MM.1S (cell line): ENCODE measurements around the gene APPL2.

Experiments
- EZH2 ChIP-seq: fragments of 300-600 bp; sonication (generic); optimal IDR thresholded peaks from 2 replicates; pipeline ENCODE3; 2017; ENCODE audit warnings: low read depth, mild to moderate bottlenecking, antibody characterized with exemption, low read length, mixed read lengths
- TF ChIP-seq, protein P1 (sequence below): fragments of 300-600 bp; sonication (generic); IDR thresholded peaks from 2 replicates; pipeline ENCODE4 v1.5.1; 2016; ENCODE audit warnings: antibody characterized with exemption, low read length, mixed read lengths

DNA sequence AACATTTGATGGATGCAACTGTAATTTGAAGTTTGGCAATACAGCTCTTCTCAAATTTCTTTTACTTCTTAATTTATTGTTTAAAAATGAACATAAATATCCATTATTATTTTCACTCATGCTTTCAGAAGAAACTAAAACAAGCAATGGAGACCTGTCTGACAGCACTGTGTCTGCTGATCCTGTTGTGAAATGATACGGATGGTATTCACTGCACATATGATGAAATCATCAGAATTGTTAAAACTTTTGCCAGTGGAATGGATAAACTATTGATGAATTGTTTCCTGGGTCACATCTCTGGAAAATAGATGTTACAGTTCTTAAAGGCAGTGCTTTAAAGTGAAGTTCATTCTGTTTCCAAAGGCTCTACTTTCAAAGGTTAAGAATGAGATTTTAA, 69.2 kb downstream of the APPL2 start:
- TF ChIP-seq, protein P1, sequence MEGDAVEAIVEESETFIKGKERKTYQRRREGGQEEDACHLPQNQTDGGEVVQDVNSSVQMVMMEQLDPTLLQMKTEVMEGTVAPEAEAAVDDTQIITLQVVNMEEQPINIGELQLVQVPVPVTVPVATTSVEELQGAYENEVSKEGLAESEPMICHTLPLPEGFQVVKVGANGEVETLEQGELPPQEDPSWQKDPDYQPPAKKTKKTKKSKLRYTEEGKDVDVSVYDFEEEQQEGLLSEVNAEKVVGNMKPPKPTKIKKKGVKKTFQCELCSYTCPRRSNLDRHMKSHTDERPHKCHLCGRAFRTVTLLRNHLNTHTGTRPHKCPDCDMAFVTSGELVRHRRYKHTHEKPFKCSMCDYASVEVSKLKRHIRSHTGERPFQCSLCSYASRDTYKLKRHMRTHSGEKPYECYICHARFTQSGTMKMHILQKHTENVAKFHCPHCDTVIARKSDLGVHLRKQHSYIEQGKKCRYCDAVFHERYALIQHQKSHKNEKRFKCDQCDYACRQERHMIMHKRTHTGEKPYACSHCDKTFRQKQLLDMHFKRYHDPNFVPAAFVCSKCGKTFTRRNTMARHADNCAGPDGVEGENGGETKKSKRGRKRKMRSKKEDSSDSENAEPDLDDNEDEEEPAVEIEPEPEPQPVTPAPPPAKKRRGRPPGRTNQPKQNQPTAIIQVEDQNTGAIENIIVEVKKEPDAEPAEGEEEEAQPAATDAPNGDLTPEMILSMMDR = no peak
- no peak for TF ChIP-seq EZH2
